Measurements from ENCODE around the gene RFPL1.
A peak's percentile ranks its signal among the peaks of the same experiment; 100 is the strongest.
"Not testable (repeated sequence)": the region's sequence is repeated elsewhere in the genome, so short reads cannot be mapped to it uniquely, and the experiment has no call there.

Gene RFPL1

GRCh38 chr22:29438283-29438682 is at the start of gene RFPL1:
Gene RFPL1, plus strand, starts transcription at chr22:29438583.
- not testable (repeated sequence) for DNase-seq (ENCODE audit: low read depth in 4 of 4, low spot score in 1 of 4)

- no peak for DNase-seq (ENCODE audit: low read depth in 4 of 4, low spot score in 1 of 4)
Observed at GRCh38 chr22:29388759-29389090, 49.7 kb upstream of the RFPL1 start.

- no peak for DNase-seq (ENCODE audit: low read depth in 4 of 4, low spot score in 1 of 4)
Observed at GRCh38 chr22:29390270-29390669, 48.1 kb upstream of the RFPL1 start.

GRCh38 chr22:29391546-29391945 is 46.8 kb upstream of the RFPL1 start:
- DNase-seq (ENCODE audit: low read depth in 4 of 4, low spot score in 1 of 4) = no peak

GRCh38 chr22:29393019-29393608 is 45.3 kb upstream of the RFPL1 start:
- DNase-seq (ENCODE audit: low read depth in 4 of 4, low spot score in 1 of 4) = no peak

GRCh38 chr22:29394931-29395581 is 43.3 kb upstream of the RFPL1 start:
- peak in 3 of 4 experiments; percentile 33 to 47 (median 41) for DNase-seq (ENCODE audit: low read depth in 4 of 4, low spot score in 1 of 4)

- DNase-seq (ENCODE audit: low read depth in 4 of 4, low spot score in 1 of 4) = no peak
Observed at GRCh38 chr22:29396126-29396525, 42.3 kb upstream of the RFPL1 start.

- no peak for DNase-seq (ENCODE audit: low read depth in 4 of 4, low spot score in 1 of 4)
Observed at GRCh38 chr22:29397791-29398190, 40.6 kb upstream of the RFPL1 start.

GRCh38 chr22:29400576-29400975 is 37.8 kb upstream of the RFPL1 start:
- no peak for DNase-seq (ENCODE audit: low read depth in 4 of 4, low spot score in 1 of 4)

- not testable (repeated sequence) for DNase-seq (ENCODE audit: low read depth in 4 of 4, low spot score in 1 of 4)
Observed at GRCh38 chr22:29401538-29401937, 36.8 kb upstream of the RFPL1 start.

- DNase-seq (ENCODE audit: low read depth in 4 of 4, low spot score in 1 of 4) = no peak
Observed at GRCh38 chr22:29408940-29409339, 29.4 kb upstream of the RFPL1 start.

- DNase-seq (ENCODE audit: low read depth in 4 of 4, low spot score in 1 of 4) = not testable (repeated sequence)
Observed at GRCh38 chr22:29411569-29412211, 26.7 kb upstream of the RFPL1 start.

GRCh38 chr22:29412772-29413171 is 25.6 kb upstream of the RFPL1 start:
- DNase-seq (ENCODE audit: low read depth in 4 of 4, low spot score in 1 of 4) = not testable (repeated sequence)

- DNase-seq (ENCODE audit: low read depth in 4 of 4, low spot score in 1 of 4) = peak; percentile 20 to 37 (median 32)
Observed at GRCh38 chr22:29414951-29415591, 23.3 kb upstream of the RFPL1 start.

GRCh38 chr22:29418704-29419103 is 19.7 kb upstream of the RFPL1 start:
- DNase-seq (ENCODE audit: low read depth in 4 of 4, low spot score in 1 of 4) = not testable (repeated sequence)

GRCh38 chr22:29426476-29426875 is 11.9 kb upstream of the RFPL1 start:
- DNase-seq (ENCODE audit: low read depth in 4 of 4, low spot score in 1 of 4) = no peak

GRCh38 chr22:29427176-29427760 is 11.1 kb upstream of the RFPL1 start:
- no peak for DNase-seq (ENCODE audit: low read depth in 4 of 4, low spot score in 1 of 4)

- DNase-seq (ENCODE audit: low read depth in 4 of 4, low spot score in 1 of 4) = no peak
Observed at GRCh38 chr22:29431986-29432385, 6.4 kb upstream of the RFPL1 start.

- no peak for DNase-seq (ENCODE audit: low read depth in 4 of 4, low spot score in 1 of 4)
Observed at GRCh38 chr22:29433856-29434255, 4.5 kb upstream of the RFPL1 start.

GRCh38 chr22:29434288-29434687 is 4.1 kb upstream of the RFPL1 start:
- no peak for DNase-seq (ENCODE audit: low read depth in 4 of 4, low spot score in 1 of 4)

- DNase-seq (ENCODE audit: low read depth in 4 of 4, low spot score in 1 of 4) = no peak
Observed at GRCh38 chr22:29435236-29436136, 2.9 kb upstream of the RFPL1 start.

All from stimulated activated CD4-positive, alpha-beta T cell treated with anti-CD3 and anti-CD28 coated beads, Interleukin-1b, Interleukin-23, amount 100 ng/mL, for 24 hours (primary cell).